ENCODE results near the gene CCL18. TPM values are rescaled to one million over a fixed set of nuclear protein-coding genes. Genes with fewer than 3 reads are reported as not detected.
"Not testable (repeated sequence)": the region's sequence is repeated elsewhere in the genome, so short reads cannot be mapped to it uniquely, and the experiment has no call there.

Gene CCL18
- total and polyA plus RNA-seq, 10 of the 15 experiments (the other 5 are each of a cell fraction or from before 2014, with no cell fraction given): 0.26 TPM; not detected in 9

DNA sequence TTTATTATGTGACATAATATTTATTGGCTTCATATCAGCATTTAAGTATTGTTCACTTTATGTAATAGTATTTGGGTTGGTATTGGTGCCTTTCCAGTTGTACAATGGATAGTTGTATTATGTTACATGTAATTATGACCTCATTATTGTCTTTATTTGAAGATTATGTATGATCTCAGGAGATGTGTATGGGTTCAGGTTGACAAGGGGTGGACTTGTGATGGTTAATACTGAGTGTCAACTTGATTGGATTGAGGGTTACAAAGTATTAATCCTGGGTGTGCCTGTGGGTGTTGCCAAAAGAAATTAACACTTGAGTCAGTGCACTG is 51.5 kb downstream of the CCL18 start:
- H3K27me3 ChIP-seq (replicated peaks in 1 of 2; ENCODE audit: control insufficient read depth in 2 of 2, insufficient read depth in 2 of 2, low read length in 1 of 2); H3K4me2 ChIP-seq (ENCODE audit: control insufficient read depth, insufficient read depth); H4K20me1 ChIP-seq (ENCODE audit: control insufficient read depth, insufficient read depth); SMC1A ChIA-PET (ENCODE audit: uncharacterized antibody, unreplicated experiment); H3K36me3 ChIP-seq (ENCODE audit: control insufficient read depth in 2 of 2, insufficient read depth in 2 of 2, low read length in 1 of 2); intact Hi-C loops (cut with micrococcal nuclease; ENCODE audit: unreplicated experiment); in situ Hi-C loops (cut with MboI); BruUV-seq (replicated peaks); POLR2A ChIA-PET; H2AFZ ChIP-seq (ENCODE audit: control insufficient read depth, low read depth, low read length); ATAC-seq; FAIRE-seq; H3K27ac ChIP-seq (ENCODE audit: control insufficient read depth, insufficient read depth); DNase-seq (ENCODE audit: low read depth, low spot score); H3K4me3 ChIP-seq; H3K79me2 ChIP-seq (ENCODE audit: control insufficient read depth, insufficient read depth, low read length); H3K9ac ChIP-seq (ENCODE audit: control insufficient read depth, insufficient read depth, low read length); CTCF ChIA-PET; H3K9me3 ChIP-seq (replicated peaks; ENCODE audit: control insufficient read depth, insufficient read depth, low read length): not testable (repeated sequence)
- peak; percentile 33; the same call in 1 of the 2 replicates for TF ChIP-seq ATF7 (IDR thresholded peaks at IDR 0.05; ENCODE audit: low read depth)
- peaks cover 18% of the 10 kb centered on the region for H3K4me1 ChIP-seq (ENCODE audit: control insufficient read depth, insufficient read depth, low read length)
- RAD21 ChIA-PET (ENCODE audit: unreplicated experiment): interaction anchor here (1.9 kb wide), 1 partner anchor 17 kb away, joined by 4 read pairs; no protein-coding TSS in a partner anchor

- H3K4me2 ChIP-seq (ENCODE audit: control insufficient read depth, insufficient read depth): peak overlapping the region; percentile 17
- ChIA-PET CTCF (interaction anchor here (0.9 to 4.9 kb wide), 9 partner anchors 9 to 148 kb away, joined by 3 to 36 read pairs (median 4); partner anchors contain the start of gene CCL3), SMC1A (ENCODE audit: uncharacterized antibody, unreplicated experiment) (interaction anchor here (0.8 to 9.0 kb wide), 17 partner anchors 8 to 142 kb away, joined by 3 to 128 read pairs (median 4); partner anchors contain the start of genes CCL3 and CCL4), POLR2A (interaction anchor here (0.6 to 3.7 kb wide), 8 partner anchors 11 to 142 kb away, joined by 3 to 16 read pairs (median 4); partner anchors contain the start of genes CCL3 and CCL4), RAD21 (ENCODE audit: unreplicated experiment) (interaction anchor here (0.7 to 4.3 kb wide), 19 partner anchors 9 to 142 kb away, joined by 3 to 36 read pairs (median 5); partner anchors contain the start of genes CCL3 and CCL4)
- FAIRE-seq (no peak), DNase-seq (ENCODE audit: low read depth, low spot score) (no peak), ATAC-seq (peak; percentile 89)
- H4K20me1 ChIP-seq (ENCODE audit: control insufficient read depth, insufficient read depth): no peaks in the 10 kb centered on the region
- 7% methylated on average over 5 of the region's 5 CpGs for WGBS (ENCODE audit: insufficient coverage, insufficient replicate concordance, low lambda C conversion rate, missing lambda C conversion rate)
- in situ Hi-C loops (cut with MboI): no loop called here
- no peak overlapping the region for H2AFZ ChIP-seq (ENCODE audit: control insufficient read depth, low read depth, low read length)
- intact Hi-C loops (cut with micrococcal nuclease; ENCODE audit: unreplicated experiment): no loop called here
- peaks cover 18% of the 10 kb centered on the region for H3K4me1 ChIP-seq (ENCODE audit: control insufficient read depth, insufficient read depth, low read length)
- H3K36me3 ChIP-seq (ENCODE audit: control insufficient read depth in 2 of 2, insufficient read depth in 2 of 2, low read length in 1 of 2): no peaks in the 10 kb centered on the region
- H3K9me3 ChIP-seq (replicated peaks; ENCODE audit: control insufficient read depth, insufficient read depth, low read length): no peaks in the 10 kb centered on the region; the same call in 2 of the 3 replicates
- no peaks in the 10 kb centered on the region for H3K79me2 ChIP-seq (ENCODE audit: control insufficient read depth, insufficient read depth, low read length)
- no peaks in the 10 kb centered on the region for H3K27me3 ChIP-seq (replicated peaks in 1 of 2; ENCODE audit: control insufficient read depth in 2 of 2, insufficient read depth in 2 of 2, low read length in 1 of 2)
- H3K4me3 ChIP-seq: no peak overlapping the region
- no peak overlapping the region for H3K27ac ChIP-seq (ENCODE audit: control insufficient read depth, insufficient read depth)
- H3K9ac ChIP-seq (ENCODE audit: control insufficient read depth, insufficient read depth, low read length): no peak overlapping the region
- BruUV-seq (replicated peaks): no TSS peak
- no peak for TF ChIP-seq SREBF2 (IDR thresholded peaks at IDR 0.05; ENCODE audit: low read length)
- TF ChIP-seq SMARCA5 (IDR thresholded peaks at IDR 0.05): no peak; the same call in 1 of the 2 replicates
- TF ChIP-seq FOXM1 (IDR thresholded peaks at IDR 0.05; ENCODE audit: low read depth, low read length): 0 out of 2 replicates have a peak, but pooled peaks have one; percentile 33
- TF ChIP-seq TCF7 (IDR thresholded peaks at IDR 0.05; ENCODE audit: borderline replicate concordance): 0 out of 2 replicates have a peak, but pooled peaks have one; percentile 15
- TF ChIP-seq RCOR1 (conservative IDR thresholded peaks at IDR 0.05; ENCODE audit: low read depth, low read length): no peak
- TF ChIP-seq, protein P1, sequence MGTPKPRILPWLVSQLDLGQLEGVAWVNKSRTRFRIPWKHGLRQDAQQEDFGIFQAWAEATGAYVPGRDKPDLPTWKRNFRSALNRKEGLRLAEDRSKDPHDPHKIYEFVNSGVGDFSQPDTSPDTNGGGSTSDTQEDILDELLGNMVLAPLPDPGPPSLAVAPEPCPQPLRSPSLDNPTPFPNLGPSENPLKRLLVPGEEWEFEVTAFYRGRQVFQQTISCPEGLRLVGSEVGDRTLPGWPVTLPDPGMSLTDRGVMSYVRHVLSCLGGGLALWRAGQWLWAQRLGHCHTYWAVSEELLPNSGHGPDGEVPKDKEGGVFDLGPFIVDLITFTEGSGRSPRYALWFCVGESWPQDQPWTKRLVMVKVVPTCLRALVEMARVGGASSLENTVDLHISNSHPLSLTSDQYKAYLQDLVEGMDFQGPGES (IDR thresholded peaks at IDR 0.05): no peak
- TF ChIP-seq SMAD1 (IDR thresholded peaks at IDR 0.05; ENCODE audit: low read depth, partially characterized antibody): peak; percentile 26
- TF ChIP-seq IKZF2 (IDR thresholded peaks at IDR 0.05): peak; percentile 84
- TF ChIP-seq BCLAF1 (IDR thresholded peaks at IDR 0.05): no peak
- no peak for TF ChIP-seq SREBF1 (IDR thresholded peaks at IDR 0.05; ENCODE audit: low read length)
- no peak for TF ChIP-seq MEF2A (IDR thresholded peaks at IDR 0.05; ENCODE audit: insufficient read depth, low read depth, low read length)
Measured at GRCh38 chr17:36117505-36118382, 53.7 kb downstream of the CCL18 start.

Data from GM12878 (cell line).